HEK293 (cell line): ENCODE results near the gene RRBP1.

Experiments used
- CTCF ChIA-PET: fragments of 350-600 bp; formaldehyde crosslinking; extraction: SDS; loops from one replicate; lab custom pipeline; 2021; ENCODE audit warnings: antibody characterized with exemption; lab: Yijun Ruan, JAX
- POLR2A ChIA-PET: fragments of 300-600 bp; formaldehyde crosslinking; extraction: SDS; loops from one replicate; lab custom pipeline; 2020; ENCODE audit warnings: antibody characterized with exemption, inconsistent platforms; lab: Yijun Ruan, JAX
- H3K27ac ChIP-seq: fragments of 200-500 bp; sonication (Bioruptor generic); 2 replicates; pipeline ENCODE4 v1.5.1; 2014; ENCODE audit warnings: low read depth, low read length, control low read depth, inconsistent platforms; ENCODE audit errors: extremely low read depth
- H3K36me3 ChIP-seq, 2 experiments: fragments of 200-500 bp in 1 of 2; sonication (Bioruptor generic) in 1 of 2; 1 replicate in 1 of 2; 2 replicates in 1 of 2; pipeline ENCODE4 v1.5.1; 2014 to 2017; ENCODE audit warnings: inconsistent platforms in 2 of 2, low read length in 2 of 2; ENCODE audit not compliant: control insufficient read depth in 2 of 2, insufficient read depth in 1 of 2
- H3K4me1 ChIP-seq: fragments of 200-500 bp; sonication (Bioruptor generic); 2 replicates; pipeline ENCODE4 v1.5.1; 2014; ENCODE audit warnings: mild to moderate bottlenecking, low read length, inconsistent platforms; ENCODE audit not compliant: control insufficient read depth, insufficient read depth
- H3K4me3 ChIP-seq: 2 replicates; pipeline ENCODE4 v1.5.1; 2011; ENCODE audit warnings: low read depth, mild to moderate bottlenecking, control low read depth, low read length, moderate library complexity
- H3K9me3 ChIP-seq: fragments of 200-500 bp; sonication (Bioruptor generic); 2 replicates; pipeline ENCODE4 v1.5.1; 2014; ENCODE audit warnings: low read depth, low read length, inconsistent platforms; ENCODE audit not compliant: control insufficient read depth, insufficient read depth
- GFI1B ChIP-seq: fragments of 450-650 bp; formaldehyde crosslinking; IDR thresholded peaks from 2 replicates; pipeline ENCODE4 v1.5.1; 2016; ENCODE audit warnings: missing biosample characterization, missing genetic modification characterization
- MZF1 ChIP-seq: fragments of 450-650 bp; formaldehyde crosslinking; IDR thresholded peaks from 2 replicates; pipeline ENCODE4 v1.5.1; 2017; ENCODE audit warnings: missing biosample characterization, missing genetic modification characterization, borderline replicate concordance
- SCRT1 ChIP-seq: fragments of 450-650 bp; formaldehyde crosslinking; IDR thresholded peaks from 2 replicates; pipeline ENCODE4 v1.5.1; 2016; ENCODE audit warnings: missing biosample characterization, missing genetic modification characterization, borderline replicate concordance
- SCRT2 ChIP-seq: fragments of 450-650 bp; formaldehyde crosslinking; IDR thresholded peaks from 2 replicates; pipeline ENCODE4 v1.5.1; 2016; ENCODE audit warnings: missing biosample characterization, missing genetic modification characterization
- ZBTB26 ChIP-seq: fragments of 450-650 bp; formaldehyde crosslinking; optimal IDR thresholded peaks from 2 replicates; pipeline ENCODE3; 2016; ENCODE audit warnings: missing biosample characterization, mild to moderate bottlenecking, missing genetic modification characterization
- ZBTB8A ChIP-seq: fragments of 450-650 bp; formaldehyde crosslinking; IDR thresholded peaks from 2 replicates; pipeline ENCODE4 v1.5.1; 2016; ENCODE audit warnings: missing biosample characterization, missing genetic modification characterization
- ZFP3 ChIP-seq: fragments of 450-650 bp; formaldehyde crosslinking; IDR thresholded peaks from 2 replicates; pipeline ENCODE4 v1.5.1; 2016; ENCODE audit warnings: low read depth, missing biosample characterization, missing genetic modification characterization
- ZNF169 ChIP-seq: fragments of 450-650 bp; formaldehyde crosslinking; IDR thresholded peaks from 2 replicates; pipeline ENCODE4 v1.5.1; 2016; ENCODE audit warnings: missing biosample characterization, missing genetic modification characterization
- ZNF174 ChIP-seq: fragments of 450-650 bp; formaldehyde crosslinking; IDR thresholded peaks from 2 replicates; pipeline ENCODE4 v1.5.0; 2017; ENCODE audit warnings: missing biosample characterization, mild to moderate bottlenecking, missing genetic modification characterization
- ZNF335 ChIP-seq: fragments of 450-650 bp; formaldehyde crosslinking; conservative IDR thresholded peaks from 2 replicates; pipeline ENCODE4 v1.5.1; 2016; ENCODE audit warnings: missing biosample characterization, missing genetic modification characterization
- ZNF404 ChIP-seq: fragments of 450-650 bp; formaldehyde crosslinking; IDR thresholded peaks from 2 replicates; pipeline ENCODE4 v1.5.1; 2017; ENCODE audit warnings: missing biosample characterization, missing genetic modification characterization
- ZNF426 ChIP-seq: fragments of 450-650 bp; formaldehyde crosslinking; IDR thresholded peaks from 2 replicates; pipeline ENCODE4 v1.5.1; 2017; ENCODE audit warnings: missing biosample characterization, missing genetic modification characterization, mild to moderate bottlenecking, inconsistent platforms, moderate library complexity
- ZNF510 ChIP-seq: fragments of 450-650 bp; formaldehyde crosslinking; IDR thresholded peaks from 2 replicates; pipeline ENCODE4 v1.5.1; 2018; ENCODE audit warnings: mild to moderate bottlenecking, missing genetic modification characterization, missing biosample characterization; ENCODE audit not compliant: insufficient replicate concordance
- ZNF514 ChIP-seq: fragments of 450-650 bp; formaldehyde crosslinking; IDR thresholded peaks from 2 replicates; pipeline ENCODE4 v1.5.1; 2016; ENCODE audit warnings: missing biosample characterization, missing genetic modification characterization
- ZNF548 ChIP-seq: fragments of 450-650 bp; formaldehyde crosslinking; IDR thresholded peaks from 2 replicates; pipeline ENCODE4 v1.5.1; 2016; ENCODE audit warnings: missing biosample characterization, missing genetic modification characterization
- ZNF600 ChIP-seq: fragments of 450-650 bp; formaldehyde crosslinking; IDR thresholded peaks from 2 replicates; pipeline ENCODE4 v1.5.1; 2016; ENCODE audit warnings: missing biosample characterization, missing genetic modification characterization
- ZNF792 ChIP-seq: fragments of 450-650 bp; formaldehyde crosslinking; IDR thresholded peaks from 2 replicates; pipeline ENCODE4 v1.5.1; 2016; ENCODE audit warnings: missing biosample characterization, missing genetic modification characterization
- ZSCAN4 ChIP-seq: fragments of 450-650 bp; formaldehyde crosslinking; IDR thresholded peaks from 2 replicates; pipeline ENCODE4 v1.5.1; 2017; ENCODE audit warnings: missing biosample characterization, missing genetic modification characterization
- TF ChIP-seq, protein P1 (sequence below): fragments of 450-650 bp; formaldehyde crosslinking; IDR thresholded peaks from 2 replicates; pipeline ENCODE4 v1.5.1; 2016; ENCODE audit warnings: missing biosample characterization, missing genetic modification characterization
- TF ChIP-seq, protein P2 (sequence below): sonication (generic); formaldehyde crosslinking; IDR thresholded peaks from 2 replicates; pipeline ENCODE4 v1.8.1; 2022; ENCODE audit warnings: mild to moderate bottlenecking, moderate library complexity, missing genetic modification reagents

RRBP1 gene

GRCh38 chr20:17568045-17568788, 113.8 kb downstream of the RRBP1 start:
- CTCF ChIA-PET: no interaction called here
- peak overlapping the region; percentile 98 for H3K4me3 ChIP-seq
- TF ChIP-seq ZNF514 (tag by site-specific recombination): no peak
- TF ChIP-seq ZNF600 (tag by site-specific recombination): peak; percentile 67
- H3K9me3 ChIP-seq: no peaks in the 10 kb centered on the region
- POLR2A ChIA-PET: no interaction called here
- peaks cover 8% of the 10 kb centered on the region for H3K4me1 ChIP-seq
- H3K36me3 ChIP-seq: no peaks in the 10 kb centered on the region
- H3K27ac ChIP-seq: peak overlapping the region; percentile 99

DNA sequence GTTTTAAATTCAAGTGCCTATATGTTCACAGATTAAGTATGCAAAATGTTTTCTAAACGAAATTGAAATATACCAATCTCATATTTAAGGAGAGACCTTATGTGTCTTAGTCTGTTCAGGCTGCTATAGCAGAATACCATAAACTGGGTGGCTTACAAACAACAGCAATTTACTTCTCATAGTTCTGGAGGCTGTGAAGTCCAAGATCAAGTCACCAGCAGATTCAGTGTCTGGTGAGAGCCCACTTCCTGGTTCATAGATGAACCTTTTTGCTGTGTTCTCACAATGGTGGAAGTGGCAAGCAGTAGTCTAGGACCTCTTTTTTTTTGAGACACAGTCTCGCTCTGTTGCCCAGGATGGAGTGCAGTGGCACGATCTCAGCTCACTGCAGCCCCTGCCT, 115.7 kb downstream of the RRBP1 start:
- Histone ChIP-seq H3K27ac (no peak overlapping the region), H3K4me3 (no peak overlapping the region), H3K36me3 (no peaks in the 10 kb centered on the region), H3K4me1 (no peaks in the 10 kb centered on the region), H3K9me3 (no peaks in the 10 kb centered on the region)
- ChIA-PET POLR2A (interaction anchor here (1.1 kb wide), 1 partner anchor 9 kb away, joined by 3 read pairs; no protein-coding TSS in a partner anchor), CTCF (no interaction called here)
- no peak for TF ChIP-seq ZNF792
- TF ChIP-seq SCRT2 (tag by site-specific recombination): no peak
- no peak for TF ChIP-seq ZSCAN4 (tag by site-specific recombination)
- TF ChIP-seq ZBTB8A (tag by site-specific recombination): no peak
- TF ChIP-seq SCRT1 (tag by site-specific recombination): no peak
- no peak for TF ChIP-seq ZNF404 (tag by site-specific recombination)
- TF ChIP-seq ZBTB26 (tag by site-specific recombination): no peak
- TF ChIP-seq MZF1 (tag by site-specific recombination): no peak
- TF ChIP-seq ZNF510 (tag by site-specific recombination): no peak
- TF ChIP-seq, protein P1, sequence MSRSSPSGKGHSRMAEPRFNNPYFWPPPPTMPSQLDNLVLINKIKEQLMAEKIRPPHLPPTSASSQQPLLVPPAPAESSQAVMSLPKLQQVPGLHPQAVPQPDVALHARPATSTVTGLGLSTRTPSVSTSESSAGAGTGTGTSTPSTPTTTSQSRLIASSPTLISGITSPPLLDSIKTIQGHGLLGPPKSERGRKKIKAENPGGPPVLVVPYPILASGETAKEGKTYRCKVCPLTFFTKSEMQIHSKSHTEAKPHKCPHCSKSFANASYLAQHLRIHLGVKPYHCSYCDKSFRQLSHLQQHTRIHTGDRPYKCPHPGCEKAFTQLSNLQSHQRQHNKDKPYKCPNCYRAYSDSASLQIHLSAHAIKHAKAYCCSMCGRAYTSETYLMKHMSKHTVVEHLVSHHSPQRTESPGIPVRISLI (tag by site-specific recombination): no peak
- TF ChIP-seq ZNF174 (tag by site-specific recombination): no peak
- TF ChIP-seq ZNF548: no peak
- TF ChIP-seq ZFP3 (tag by site-specific recombination): no peak
- no peak for TF ChIP-seq ZNF335 (tag by site-specific recombination)
- TF ChIP-seq, protein P2, sequence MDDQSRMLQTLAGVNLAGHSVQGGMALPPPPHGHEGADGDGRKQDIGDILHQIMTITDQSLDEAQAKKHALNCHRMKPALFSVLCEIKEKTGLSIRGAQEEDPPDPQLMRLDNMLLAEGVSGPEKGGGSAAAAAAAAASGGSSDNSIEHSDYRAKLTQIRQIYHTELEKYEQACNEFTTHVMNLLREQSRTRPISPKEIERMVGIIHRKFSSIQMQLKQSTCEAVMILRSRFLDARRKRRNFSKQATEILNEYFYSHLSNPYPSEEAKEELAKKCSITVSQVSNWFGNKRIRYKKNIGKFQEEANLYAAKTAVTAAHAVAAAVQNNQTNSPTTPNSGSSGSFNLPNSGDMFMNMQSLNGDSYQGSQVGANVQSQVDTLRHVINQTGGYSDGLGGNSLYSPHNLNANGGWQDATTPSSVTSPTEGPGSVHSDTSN: no peak
- TF ChIP-seq ZNF169 (tag by site-specific recombination): no peak
- no peak for TF ChIP-seq ZNF426 (tag by site-specific recombination)
- TF ChIP-seq GFI1B (tag by site-specific recombination): no peak
